Measurements from ENCODE around the gene BDKRB2.

The BDKRB2 gene

DNA sequence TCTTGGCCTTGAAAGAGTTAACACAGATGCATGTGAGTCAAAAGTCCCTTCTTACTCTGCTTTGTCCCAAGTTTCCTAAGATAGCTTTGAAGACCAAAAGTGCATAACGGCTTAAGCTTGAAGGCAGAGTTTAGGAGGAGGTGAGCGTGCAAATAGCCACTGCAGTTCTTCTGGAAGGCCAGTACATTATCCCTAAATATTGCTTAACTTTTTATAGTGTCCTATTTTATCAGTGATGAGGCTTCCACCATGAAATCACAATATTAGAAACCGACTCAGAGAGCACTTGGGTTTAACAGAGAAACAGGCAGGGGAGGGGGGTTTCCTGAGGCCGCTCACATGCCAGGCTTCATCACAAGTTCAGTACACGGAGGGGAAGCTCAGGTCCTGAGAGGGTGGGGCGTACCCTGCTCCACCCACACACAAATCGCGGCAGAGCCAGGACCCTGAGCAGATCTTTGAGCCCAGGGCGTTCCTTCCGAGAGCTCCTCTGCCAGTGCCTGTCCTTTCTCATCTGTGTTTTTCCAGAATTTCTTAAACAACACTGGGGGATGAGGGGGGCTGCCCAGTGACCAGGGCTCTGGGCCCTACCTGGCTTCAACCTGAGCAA lies 26.8 kb upstream of the BDKRB2 start:
- no peak for DNase-seq

DNA sequence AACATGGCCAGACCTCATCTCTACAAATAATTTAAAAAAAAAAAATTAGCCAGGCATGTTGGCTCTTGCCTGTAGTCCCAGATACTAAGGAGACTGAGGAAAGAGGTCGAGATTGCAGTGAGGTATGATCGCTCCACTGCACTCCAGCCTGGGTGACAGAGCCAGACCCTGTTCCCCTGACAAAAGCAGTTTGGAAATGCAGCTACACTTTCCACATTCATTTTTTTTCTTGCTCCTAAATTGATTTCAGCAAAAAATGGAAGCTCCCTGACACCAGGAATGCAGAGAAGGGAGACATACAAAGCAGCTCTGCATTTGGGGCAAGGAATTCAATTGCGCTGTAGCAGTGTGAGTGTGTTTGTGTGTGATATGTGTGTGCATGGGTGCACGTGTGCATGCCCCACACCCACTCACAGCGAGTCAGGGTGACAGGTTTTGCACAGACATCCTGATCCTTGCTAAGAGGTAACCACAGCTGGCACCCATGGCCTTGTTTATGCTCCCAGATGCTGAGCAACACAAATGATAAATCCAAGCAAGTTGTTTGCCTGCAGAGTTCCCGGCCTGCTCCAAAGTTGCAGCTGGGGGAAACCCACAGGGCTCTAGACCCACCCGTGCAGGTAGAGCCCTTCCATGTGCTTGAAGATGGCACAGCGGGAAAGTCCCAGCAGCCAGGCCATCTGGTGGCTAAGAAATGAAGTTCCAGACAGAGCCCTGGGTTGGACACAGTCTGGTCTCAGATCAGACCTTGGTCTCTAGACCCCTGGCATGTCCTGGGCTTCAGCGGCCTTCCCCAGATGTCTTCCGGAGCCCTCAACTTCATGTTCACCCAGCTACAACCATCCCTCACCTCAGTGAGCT lies 25.9 kb upstream of the BDKRB2 start:
- no peak for DNase-seq

DNA sequence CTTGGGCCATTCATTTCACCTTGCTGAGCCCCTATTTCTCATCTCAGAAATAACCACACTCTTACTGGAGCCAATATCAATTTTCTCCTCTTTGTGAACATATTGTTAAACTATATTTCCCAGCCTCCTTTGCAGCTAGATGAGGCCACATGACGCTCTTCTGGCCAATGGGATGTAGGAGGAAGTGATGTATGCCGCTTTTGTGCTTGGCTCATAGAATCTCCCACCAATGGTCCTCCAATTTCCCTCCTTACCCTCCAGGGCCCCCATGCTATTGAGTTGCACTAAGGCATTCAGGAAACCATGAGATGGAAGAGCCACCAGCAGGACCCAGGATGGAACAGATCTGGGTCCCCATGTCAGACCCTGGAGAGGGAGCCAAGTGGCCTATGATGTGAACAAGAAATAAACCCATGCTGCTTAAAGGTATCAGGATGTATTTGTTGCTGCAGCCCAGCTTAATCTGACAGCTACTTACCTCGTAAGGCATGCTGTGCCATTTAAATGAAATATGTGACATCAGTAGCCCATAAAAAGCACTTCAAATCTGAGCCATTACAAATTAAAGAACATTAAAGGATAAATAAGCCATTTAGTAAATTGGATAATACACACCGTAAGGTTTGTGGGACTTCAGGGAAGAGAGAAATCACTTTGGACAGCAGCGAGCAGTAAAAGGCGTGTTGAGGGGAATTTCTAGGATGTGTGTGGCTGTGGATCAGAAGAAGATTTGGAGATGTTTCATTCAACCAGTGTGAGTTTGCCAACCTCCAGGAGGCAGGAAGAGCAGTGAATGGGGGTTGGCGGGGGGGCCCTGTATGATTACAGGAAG lies 24.4 kb upstream of the BDKRB2 start:
- DNase-seq, result no peak

DNA sequence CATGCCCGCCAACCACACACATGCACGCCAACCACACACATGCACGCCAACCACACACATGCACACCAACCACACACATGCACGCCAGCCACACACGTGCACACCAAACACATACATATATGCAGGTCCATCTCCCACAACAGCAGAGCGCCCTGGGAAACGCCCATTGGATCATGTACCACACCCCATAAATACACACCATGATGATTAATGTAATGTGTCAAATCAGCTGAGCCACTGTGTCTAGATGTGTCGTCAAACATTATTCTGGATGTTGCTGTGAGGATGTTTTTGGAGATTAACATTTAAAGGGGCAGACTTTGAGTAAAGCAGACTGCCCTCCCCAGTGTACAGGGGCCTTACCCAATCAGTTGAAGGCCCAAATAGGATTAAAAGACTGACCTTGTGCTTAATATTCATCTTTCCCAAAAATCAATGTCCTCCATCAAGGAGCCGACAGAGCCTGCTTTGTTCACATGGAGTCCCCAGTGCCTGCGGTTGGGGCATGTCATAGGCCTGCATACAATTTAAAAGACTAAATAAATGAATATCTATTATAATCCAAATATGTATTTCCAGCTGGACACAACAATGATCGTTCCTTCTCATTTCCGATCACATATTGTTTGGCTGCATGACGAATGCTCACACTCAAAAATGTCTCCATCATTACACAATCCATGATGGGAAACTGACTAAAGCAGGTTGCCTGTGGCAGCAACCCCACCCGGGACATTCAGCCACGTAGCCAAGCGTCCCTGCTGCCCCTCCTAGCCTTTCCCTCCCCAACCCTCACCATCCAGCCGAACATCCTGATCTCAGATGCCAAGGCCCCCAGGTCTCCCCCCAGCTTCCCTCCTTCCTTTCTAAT lies 23.2 kb upstream of the BDKRB2 start:
- no peak for DNase-seq

DNA sequence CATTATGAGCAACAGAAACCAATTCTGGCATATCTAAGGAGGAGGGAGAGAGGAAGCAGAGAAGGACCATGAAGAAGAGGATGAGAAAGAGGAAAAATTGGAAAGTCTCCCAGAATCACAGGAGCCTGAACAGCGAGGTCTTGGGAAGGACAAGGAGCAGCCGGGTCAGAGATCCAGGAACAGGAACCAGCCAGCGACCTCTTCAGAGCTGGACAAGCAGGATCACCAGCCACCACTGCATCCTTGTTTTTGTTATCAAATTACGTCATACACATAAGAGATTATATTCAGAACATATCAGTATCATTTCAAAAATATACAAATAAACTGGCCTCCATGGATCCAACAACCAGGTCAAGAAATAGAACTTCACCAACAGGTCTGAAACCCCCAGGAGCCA lies 22.1 kb upstream of the BDKRB2 start:
- no peak for DNase-seq

DNA sequence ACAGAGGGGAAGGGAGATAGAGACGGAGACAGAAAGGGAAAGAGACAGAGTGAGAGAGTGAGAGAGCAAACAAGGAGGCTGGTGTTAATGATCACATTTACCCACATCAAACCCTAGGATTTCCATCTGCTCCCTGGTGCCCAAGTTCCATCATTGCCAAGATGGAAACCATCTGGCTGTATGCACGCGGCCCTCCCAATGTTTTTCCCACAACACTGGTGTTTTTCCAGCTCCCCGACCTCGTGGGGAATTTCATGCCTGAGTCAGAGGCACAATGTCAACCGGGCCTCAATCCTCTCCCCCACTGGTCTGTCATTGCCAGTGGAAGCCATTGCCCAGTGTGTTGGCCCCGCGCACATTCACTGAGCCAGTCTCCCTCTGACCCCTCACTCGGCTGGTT lies 19.9 kb upstream of the BDKRB2 start:
- DNase-seq, result no peak

DNA sequence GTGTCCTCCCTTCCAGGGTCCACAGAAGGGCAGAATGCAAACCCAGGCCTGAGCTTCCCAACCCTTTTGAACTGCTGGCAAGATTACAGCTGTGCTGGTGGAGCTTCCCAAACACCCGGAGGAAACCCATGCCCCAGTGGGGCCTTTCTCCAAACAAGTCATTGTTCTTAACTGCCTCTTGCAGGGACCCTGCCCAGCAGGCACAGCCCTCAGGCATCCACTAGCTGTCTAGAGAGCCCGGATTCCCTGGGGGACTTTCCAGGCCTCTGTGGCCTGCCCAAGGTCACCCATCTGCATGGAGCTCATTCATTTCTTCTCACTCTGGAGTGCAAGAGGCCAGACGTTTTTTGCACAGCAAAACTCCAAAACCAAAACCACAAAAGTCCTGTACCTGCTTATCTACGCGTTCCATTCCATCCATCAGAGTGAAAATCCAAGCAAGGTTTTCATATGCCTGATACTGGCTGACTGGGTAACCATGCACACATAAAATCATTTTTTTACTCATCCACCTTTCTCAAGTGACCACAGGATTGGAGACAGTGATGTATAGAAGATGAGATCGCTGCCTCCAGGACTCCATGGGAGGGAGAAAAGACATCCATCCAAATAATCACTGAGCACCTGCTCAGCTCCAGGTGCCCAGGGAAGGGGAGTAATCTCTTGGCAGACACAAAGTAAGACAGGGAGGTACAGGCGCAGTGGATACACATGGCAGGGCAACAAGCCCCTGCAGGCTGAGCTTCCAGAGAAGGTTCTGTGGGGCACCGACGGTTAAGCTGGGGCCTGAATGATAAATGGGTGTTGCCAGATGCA lies 17.2 kb upstream of the BDKRB2 start:
- DNase-seq, result no peak

DNA sequence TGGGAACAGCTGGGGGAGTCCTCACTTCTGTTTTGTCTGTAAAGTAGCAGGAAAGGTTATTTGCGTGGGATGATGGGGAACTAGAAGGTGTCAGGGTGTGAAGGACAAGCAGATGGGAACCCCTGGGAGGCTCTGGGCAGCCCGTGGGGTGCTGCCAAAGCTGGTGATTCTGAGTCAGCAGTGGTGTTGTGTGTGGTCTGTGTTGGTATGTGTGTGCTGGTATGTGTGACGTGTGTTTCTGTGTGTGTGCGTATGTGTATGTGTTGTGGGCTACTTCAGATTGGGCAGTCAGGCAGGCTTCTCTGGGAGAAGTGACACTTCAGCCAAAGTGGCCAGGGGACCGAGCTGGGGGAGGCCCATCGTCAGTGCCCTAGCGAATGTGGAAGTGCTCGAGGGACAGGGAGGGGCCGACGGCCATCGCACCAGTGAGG lies 15.3 kb upstream of the BDKRB2 start:
- no peak for DNase-seq

DNA sequence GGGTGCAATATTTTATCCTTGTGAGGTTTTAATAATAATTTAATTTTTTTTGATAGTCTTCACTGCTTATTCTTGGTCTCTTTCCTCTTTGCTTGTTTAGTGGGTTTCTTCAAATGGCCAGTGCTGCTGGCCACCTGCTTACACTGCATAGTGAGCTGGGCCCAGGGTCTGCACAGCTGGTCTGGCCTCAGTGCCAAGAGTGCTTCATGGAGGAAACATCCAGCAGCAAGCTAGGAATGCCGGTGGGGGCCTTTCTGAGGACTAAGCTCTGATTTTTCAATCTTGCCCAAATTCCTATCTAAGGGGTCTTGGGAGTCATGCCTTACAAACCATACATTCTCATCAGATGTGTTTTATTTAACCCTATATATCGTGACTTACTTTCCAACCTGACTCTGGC lies 13.3 kb upstream of the BDKRB2 start:
- DNase-seq, result no peak

DNA sequence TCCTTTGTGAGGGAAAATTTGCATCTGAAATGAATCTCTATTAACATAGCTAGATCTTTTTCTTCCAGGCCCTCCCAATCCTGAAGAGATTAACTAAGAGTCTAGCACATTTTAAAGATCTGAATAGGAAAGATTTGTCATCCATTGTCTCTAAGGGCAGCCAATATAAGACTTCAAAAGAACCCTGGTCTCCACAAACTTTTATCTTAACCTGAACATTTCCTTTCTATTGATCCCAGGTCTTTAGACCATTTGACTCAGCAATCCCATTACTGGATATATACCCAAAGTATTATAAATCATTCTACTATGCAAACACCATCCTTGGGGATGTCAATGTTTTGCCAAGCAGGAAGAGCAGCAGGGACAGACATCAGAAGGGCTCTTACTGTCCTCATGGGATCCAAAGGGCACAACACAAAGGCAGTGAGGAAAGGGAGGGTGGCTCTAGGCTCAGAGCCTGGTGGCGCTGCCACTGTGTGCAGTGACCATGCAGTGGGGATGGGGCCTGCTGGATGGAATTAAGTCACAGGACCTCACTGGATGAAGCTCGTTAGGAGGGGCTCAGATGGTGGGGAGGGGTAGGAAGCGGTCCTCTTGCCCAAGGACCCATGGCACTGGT lies 12.7 kb upstream of the BDKRB2 start:
- no peak for DNase-seq

DNA sequence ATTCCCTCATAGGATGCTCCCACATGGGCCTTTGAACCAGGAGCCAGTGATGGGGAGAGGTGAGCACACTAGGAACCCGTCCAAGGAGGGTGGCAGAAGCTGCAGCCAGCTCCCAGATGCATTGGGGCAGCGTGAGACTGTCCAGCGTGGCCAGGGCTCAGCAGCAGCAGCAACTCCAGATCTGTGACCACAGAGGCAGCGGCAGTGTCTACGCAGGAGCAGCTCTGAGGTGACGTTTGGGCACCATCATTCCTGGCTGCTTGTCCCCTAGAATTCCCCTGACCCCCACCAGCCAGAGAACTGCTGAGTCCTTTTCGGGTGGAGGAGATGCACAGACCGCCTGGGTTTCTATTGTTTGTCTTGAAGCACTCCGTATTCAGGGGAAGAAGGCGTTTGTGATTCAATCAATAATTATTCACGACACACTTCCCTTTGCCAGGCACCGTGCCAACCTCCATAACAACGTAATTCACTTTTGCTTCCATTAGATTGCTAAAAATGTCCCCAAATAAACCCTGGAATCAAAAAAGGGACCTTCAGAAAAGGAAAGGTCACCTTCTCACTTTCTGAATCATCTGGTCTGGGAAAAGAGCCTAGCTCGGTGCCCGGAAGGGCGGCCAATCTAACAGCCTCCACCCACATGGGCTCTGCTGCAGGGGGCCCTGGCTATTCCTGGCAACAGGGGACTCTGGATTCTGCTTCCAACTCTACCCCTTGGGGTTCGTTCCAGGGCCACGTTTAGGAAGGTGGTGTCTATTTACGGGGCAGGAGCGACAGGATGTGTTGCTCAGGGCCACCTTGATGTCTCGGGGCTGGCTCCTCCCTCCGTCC lies 11.4 kb upstream of the BDKRB2 start:
- DNase-seq, result no peak

DNA sequence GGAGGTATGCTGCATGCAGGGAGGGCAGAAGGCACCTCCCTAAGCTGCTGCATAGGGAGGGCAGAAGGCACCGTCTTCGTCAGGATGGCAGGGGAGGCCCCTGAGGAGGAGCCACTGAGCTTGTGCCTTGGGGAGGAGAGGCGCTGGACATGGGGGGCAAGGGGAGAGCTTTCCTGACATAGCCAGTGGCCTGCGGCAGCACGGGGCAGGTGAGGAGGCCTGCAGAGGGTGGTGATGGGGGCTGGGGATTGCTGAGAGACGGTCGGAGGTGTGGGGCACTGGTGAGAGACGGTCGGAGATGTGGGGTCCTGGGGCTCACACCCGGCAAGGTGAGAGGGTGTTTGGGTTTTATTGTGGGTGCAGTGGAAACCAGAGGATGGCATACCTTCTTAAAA lies 10.4 kb upstream of the BDKRB2 start:
- DNase-seq, result no peak

DNA sequence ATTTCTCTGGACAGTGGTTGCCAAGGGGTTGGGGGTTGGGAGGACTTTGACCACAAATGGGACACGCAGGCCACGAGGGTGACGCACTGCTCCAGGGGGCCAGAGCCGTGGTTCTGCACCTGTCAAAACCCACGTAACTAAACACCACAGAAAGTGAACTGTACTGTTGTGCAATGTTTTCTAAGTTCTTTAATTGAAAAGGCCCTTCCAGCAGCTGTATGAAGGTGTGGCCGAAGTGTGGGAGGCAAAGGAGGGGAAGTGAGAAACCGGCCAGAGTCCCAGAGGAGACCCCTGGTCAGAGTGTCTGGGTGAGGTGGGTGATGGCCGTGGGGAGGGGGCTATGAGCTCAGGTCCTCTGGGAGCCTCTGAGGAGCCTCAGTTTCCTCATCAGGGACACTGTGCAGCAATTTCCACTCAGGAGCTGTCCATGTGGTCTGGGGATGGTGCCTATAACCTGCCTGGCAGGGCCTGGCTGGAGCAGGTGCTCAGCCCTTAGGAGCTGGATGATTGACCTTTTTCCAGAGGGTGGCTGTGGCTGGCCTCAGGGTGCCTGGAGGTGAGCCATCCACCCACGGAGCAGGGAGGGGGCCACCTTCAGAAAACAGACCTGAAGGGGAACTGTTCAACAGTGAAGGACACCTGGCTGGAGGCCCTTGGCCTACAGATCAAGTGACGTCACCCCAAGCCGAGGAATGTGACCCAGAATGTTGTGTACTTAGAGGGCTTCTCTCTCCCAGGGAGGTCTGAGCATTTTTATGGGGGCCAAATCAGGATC lies 9.8 kb upstream of the BDKRB2 start:
- no peak for DNase-seq

DNA sequence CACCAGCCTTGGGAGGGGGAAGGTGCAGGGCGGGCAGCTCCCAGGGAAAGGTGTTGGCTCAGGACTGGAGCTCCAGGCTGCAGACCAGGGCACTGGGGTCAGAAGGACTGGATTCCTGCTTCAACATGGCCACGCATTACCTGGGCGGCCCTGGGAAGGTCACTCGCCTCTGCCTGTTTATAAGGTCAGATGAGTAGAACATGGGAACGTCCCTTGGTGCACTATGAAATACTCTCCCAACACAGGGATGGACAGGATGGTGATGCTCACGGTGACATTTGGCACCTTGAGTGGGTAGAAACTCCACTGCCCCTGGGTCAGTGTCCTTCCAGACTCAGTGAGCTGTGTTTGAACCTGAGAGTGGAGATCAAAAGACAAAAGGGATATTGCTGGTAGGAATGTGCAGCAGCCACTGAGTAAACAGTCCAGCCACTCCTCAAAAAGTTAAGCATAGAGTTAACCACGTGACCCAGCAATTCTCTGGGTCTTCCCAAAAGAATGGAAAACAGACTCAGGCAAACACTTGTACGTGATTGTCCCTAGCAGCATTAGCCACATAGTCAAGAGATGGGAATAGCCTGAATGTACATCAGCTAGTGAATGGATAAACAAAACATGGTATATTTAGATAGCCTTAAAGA lies 9.1 kb upstream of the BDKRB2 start:
- no peak for DNase-seq

DNA sequence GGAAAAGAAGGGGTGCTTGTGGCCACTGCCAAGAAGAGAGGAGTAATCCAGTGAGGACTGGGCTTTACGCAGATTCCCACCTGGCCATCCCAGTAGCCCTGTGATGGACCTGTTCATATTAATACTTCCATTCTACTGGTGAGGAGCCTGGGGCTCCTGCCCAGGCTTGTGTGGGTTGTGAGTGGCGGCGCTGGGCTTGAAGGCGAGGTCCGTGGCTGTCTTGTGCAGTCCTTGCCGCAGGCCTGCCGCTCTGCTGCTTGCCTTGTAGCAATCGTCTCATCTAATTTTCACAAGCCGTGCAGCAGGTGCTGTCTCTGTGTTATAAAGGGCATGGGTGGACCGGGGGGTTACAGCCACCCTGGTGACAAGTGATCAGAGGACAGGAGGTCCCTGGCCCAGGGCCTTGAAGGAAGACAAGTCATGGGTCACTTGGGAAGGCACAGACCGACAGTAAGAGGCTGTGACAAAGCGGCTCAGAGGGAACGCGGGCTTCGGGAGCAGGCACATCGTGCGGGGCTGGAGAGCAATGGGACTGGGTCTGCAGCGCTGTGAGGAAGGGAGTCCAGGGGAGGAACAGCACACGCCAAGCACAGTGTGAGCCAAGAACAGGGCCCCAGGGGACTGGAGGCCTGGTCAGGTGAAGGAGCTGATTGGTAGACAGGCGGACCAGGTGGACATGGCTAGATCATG lies 7.3 kb upstream of the BDKRB2 start:
- DNase-seq, result no peak

DNA sequence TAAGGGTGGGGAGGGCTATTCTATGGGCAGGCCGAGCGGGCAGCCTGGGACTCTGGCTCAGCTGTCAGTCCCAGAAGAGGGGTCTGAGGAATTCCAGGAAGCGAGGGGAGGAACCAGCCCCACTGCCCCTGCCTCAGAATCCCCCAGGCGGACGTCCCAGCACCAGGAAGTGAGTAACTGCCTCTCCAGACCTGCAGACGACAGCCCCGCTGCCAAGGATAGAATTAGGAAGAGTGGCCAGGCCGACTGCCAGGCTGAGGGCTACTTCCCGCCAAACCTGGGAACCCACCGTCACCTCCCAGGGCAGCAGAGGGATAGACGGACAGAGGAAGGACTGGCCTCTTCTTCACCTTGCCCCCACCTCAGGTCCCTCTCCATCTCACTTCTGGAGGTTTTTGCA lies 6.7 kb upstream of the BDKRB2 start:
- no peak for DNase-seq

DNA sequence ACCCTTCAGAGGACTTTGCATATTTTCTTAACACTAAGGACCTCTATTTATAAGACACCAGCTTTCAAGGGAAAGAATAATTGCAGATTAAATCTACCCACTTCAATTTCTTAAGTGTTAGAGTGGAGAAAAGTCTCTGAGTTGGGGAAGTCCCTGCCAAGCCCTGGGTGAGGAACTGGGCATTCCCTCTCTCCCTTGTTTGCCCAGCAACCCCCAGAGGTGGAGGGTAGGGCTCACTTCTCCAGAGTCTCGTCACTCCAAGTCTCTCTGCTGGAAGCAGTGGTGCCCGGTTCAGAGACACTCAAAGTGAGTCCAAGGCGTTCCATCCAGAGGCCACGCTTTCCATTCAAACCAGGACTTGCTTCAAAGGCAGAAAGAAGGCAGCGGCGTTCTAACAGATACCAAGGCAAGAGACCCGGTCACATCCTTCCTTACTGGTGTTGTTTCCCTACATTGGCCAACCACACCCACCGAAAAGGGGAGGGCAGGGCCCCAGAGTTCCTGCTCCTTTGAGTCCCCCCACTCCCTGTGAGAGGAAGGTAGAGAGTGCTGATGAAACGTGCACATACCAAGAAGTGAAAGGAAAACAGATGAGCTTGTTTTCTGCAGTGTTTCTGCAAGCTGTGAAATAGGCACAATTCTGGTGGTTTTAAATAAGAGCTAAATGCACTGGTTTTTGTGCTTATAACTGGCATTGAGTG lies 6.1 kb upstream of the BDKRB2 start:
- no peak for DNase-seq

DNA sequence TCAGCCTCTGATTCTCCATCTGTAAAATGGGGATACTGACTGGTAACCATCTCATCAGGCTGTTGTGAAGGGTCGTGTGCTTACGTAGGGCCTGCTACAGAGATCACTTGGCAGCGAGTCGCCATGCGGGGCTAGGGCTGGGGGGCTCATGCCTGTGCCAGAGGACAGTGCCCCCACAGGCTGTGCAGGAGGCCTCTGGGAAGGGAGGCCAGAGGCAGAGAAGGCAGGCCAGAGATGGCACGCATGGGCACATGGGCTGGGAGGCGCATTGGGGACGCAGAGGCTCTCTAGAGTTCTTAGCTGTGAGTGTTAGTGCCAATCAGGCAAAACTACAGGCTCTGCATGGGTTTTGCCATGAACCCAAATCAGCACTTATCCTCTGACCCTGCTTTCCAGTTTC lies 3.5 kb upstream of the BDKRB2 start:
- no peak for DNase-seq
